ENCODE data around the gene OR10H5. TPM values are rescaled to one million over a fixed set of nuclear protein-coding genes. Genes with fewer than 3 reads are reported as not detected.

Gene OR10H5
- total and polyA plus RNA-seq, 2 of the 13 experiments (the other 11 are each of a cell fraction or from before 2014, with no cell fraction given): not detected

GRCh38 chr19:15836330-15837220 is 49.1 kb downstream of the OR10H5 start (continued):
- peak; percentile 78; the same call in 1 of the 2 replicates for TF ChIP-seq THAP9 (CRISPR knock-in tag; IDR thresholded peaks at IDR 0.05; ENCODE audit: borderline replicate concordance)
- peak; percentile 14; the same call in 1 of the 2 replicates for TF ChIP-seq E2F5 (CRISPR knock-in tag; conservative IDR thresholded peaks at IDR 0.05)
- TF ChIP-seq NR2F2 (IDR thresholded peaks at IDR 0.05; ENCODE audit: borderline replicate concordance, low read depth): 0 out of 2 replicates have a peak, but pooled peaks have one; percentile 10
- peak; percentile 64 for TF ChIP-seq ZBTB38 (CRISPR knock-in tag; IDR thresholded peaks at IDR 0.05)
- 0 out of 2 replicates have a peak, but pooled peaks have one; percentile 53 for TF ChIP-seq ELK4 (CRISPR knock-in tag; IDR thresholded peaks at IDR 0.05; ENCODE audit: borderline replicate concordance)
- peak; percentile 48; the same call in 1 of the 2 replicates for TF ChIP-seq ZNF546 (CRISPR knock-in tag; conservative IDR thresholded peaks at IDR 0.05)
- TF ChIP-seq ZNF160 (CRISPR knock-in tag; IDR thresholded peaks at IDR 0.05): no peak
- TF ChIP-seq ZNF768 (CRISPR knock-in tag; IDR thresholded peaks at IDR 0.05): peak; percentile 77; the same call in 1 of the 2 replicates
- TF ChIP-seq HNF1A (IDR thresholded peaks at IDR 0.05; ENCODE audit: low read depth): no peak
- TF ChIP-seq HNF1A (CRISPR knock-in tag; IDR thresholded peaks at IDR 0.05; ENCODE audit: borderline replicate concordance): peak; percentile 42; the same call in 1 of the 2 replicates
- peak; percentile 72; the same call in 1 of the 2 replicates for TF ChIP-seq GMEB1 (CRISPR knock-in tag; IDR thresholded peaks at IDR 0.05; ENCODE audit: borderline replicate concordance)
- TF ChIP-seq MXD1 (CRISPR knock-in tag; IDR thresholded peaks at IDR 0.05): peak; percentile 65
- no peak; the same call in 1 of the 2 replicates for TF ChIP-seq MEIS1 (CRISPR knock-in tag; IDR thresholded peaks at IDR 0.05; ENCODE audit: borderline replicate concordance)
- peak; percentile 27 for TF ChIP-seq SALL2 (CRISPR knock-in tag; IDR thresholded peaks at IDR 0.05)
